Epidermal melanocyte (primary cell): ENCODE data around the gene CNTNAP2.

ENCODE experiments used
- DNase-seq: peaks from one replicate; pipeline ENCODE4 v3.0.0; 2011; ENCODE audit warnings: low spot score; ENCODE audit not compliant: insufficient read length

Gene CNTNAP2

GRCh38 chr7:147990942-147991341, 1874.3 kb downstream of the CNTNAP2 start:
- DNase-seq = no peak

GRCh38 chr7:147992698-147993097, 1876.1 kb downstream of the CNTNAP2 start:
- DNase-seq = no peak

GRCh38 chr7:147997636-147998035, 1881.0 kb downstream of the CNTNAP2 start:
- no peak for DNase-seq

GRCh38 chr7:147999962-148000361, 1883.4 kb downstream of the CNTNAP2 start:
- no peak for DNase-seq

GRCh38 chr7:148011753-148012152, 1895.2 kb downstream of the CNTNAP2 start:
- no peak for DNase-seq

- no peak for DNase-seq
Observed at GRCh38 chr7:148014001-148014400, 1897.4 kb downstream of the CNTNAP2 start.

GRCh38 chr7:148014541-148014940, 1897.9 kb downstream of the CNTNAP2 start:
- DNase-seq = no peak

- no peak for DNase-seq
Observed at GRCh38 chr7:148017126-148017525, 1900.5 kb downstream of the CNTNAP2 start.

GRCh38 chr7:148020679-148021078, 1904.1 kb downstream of the CNTNAP2 start:
- no peak for DNase-seq

- no peak for DNase-seq
Observed at GRCh38 chr7:148021507-148022045, 1905.0 kb downstream of the CNTNAP2 start.

GRCh38 chr7:148022832-148023231, 1906.2 kb downstream of the CNTNAP2 start:
- no peak for DNase-seq

- DNase-seq = no peak
Observed at GRCh38 chr7:148026713-148027112, 1910.1 kb downstream of the CNTNAP2 start.

GRCh38 chr7:148028165-148028564, 1911.6 kb downstream of the CNTNAP2 start:
- DNase-seq = no peak

GRCh38 chr7:148031019-148031418, 1914.4 kb downstream of the CNTNAP2 start:
- DNase-seq = no peak

- DNase-seq = no peak
Observed at GRCh38 chr7:148031811-148032210, 1915.2 kb downstream of the CNTNAP2 start.

- no peak for DNase-seq
Observed at GRCh38 chr7:148035950-148036349, 1919.3 kb downstream of the CNTNAP2 start.

- no peak for DNase-seq
Observed at GRCh38 chr7:148037044-148037443, 1920.4 kb downstream of the CNTNAP2 start.

GRCh38 chr7:148041156-148041555, 1924.6 kb downstream of the CNTNAP2 start:
- DNase-seq = no peak

- no peak for DNase-seq
Observed at GRCh38 chr7:148042935-148043631, 1926.5 kb downstream of the CNTNAP2 start.

GRCh38 chr7:148044173-148044572, 1927.6 kb downstream of the CNTNAP2 start:
- no peak for DNase-seq

GRCh38 chr7:148045521-148045920, 1928.9 kb downstream of the CNTNAP2 start:
- no peak for DNase-seq

- no peak for DNase-seq
Observed at GRCh38 chr7:148049068-148049467, 1932.5 kb downstream of the CNTNAP2 start.

- no peak for DNase-seq
Observed at GRCh38 chr7:148050492-148051158, 1934.0 kb downstream of the CNTNAP2 start.
